Activated naive CD8-positive, alpha-beta T cell (primary cell): Measurements from ENCODE around the gene TSPAN7.

ENCODE experiments used
- H3K27ac Mint-ChIP-seq: one replicate; pipeline ENCODE4 v1.8.0; 2021; ENCODE audit warnings: mixed read lengths
- H3K27me3 Mint-ChIP-seq: one replicate; pipeline ENCODE4 v1.8.0; 2021; ENCODE audit warnings: mixed read lengths
- H3K36me3 Mint-ChIP-seq: one replicate; pipeline ENCODE4 v1.8.0; 2021; ENCODE audit warnings: mixed read lengths
- H3K4me1 Mint-ChIP-seq: one replicate; pipeline ENCODE4 v1.8.0; 2021; ENCODE audit warnings: low read depth, mixed read lengths
- H3K4me3 Mint-ChIP-seq: one replicate; pipeline ENCODE4 v1.8.0; 2021; ENCODE audit warnings: mild to moderate bottlenecking, mixed read lengths
- H3K9me3 Mint-ChIP-seq: one replicate; pipeline ENCODE4 v1.8.0; 2021; ENCODE audit warnings: low read depth, mixed read lengths

The TSPAN7 gene

DNA sequence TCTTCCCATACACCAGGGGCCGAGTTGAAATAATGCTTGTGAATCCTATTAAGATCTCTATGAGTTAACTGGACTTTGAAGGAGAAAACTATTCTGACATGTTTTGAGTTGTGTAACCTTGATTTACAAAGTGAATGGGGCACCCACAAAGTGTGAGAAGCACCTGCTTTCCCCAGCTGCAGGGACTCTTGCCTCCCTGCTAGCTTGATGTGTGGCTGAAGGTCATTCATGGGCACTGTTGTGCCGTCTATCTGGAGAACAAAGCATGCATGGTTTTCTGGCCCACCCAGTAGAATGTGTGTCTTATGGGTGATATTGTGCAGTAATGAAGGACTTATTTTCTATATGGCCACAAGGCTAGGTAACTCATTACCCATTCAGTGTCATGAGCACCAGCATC, 53.1 kb downstream of the TSPAN7 start:
- Mint-ChIP-seq H3K27ac (no peak overlapping the region), H3K4me3 (no peak overlapping the region), H3K4me1 (no peaks in the 10 kb centered on the region), H3K9me3 (no peaks in the 10 kb centered on the region), H3K36me3 (no peaks in the 10 kb centered on the region), H3K27me3 (peaks cover 3% of the 10 kb centered on the region)

DNA sequence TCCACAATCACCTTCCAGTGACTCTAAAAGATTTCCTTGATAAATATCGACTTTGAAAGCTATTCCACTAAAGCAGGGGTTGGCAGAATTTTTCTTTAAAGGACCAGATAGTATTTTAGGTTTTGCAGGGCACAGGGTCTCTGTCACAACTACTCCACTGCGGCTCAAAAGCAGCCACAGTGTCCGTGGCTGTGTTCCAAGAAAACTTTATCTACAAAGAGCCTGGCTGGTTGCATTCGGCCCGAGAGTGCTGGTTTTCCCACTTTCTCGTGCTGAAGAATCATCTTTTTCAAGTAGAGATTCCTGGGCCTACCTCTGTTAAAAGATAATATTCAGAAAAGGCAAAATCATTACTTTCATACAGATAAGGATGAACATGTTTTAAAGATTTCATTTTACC, 55.6 kb downstream of the TSPAN7 start:
- no peaks in the 10 kb centered on the region for H3K36me3 Mint-ChIP-seq
- peaks cover 3% of the 10 kb centered on the region for H3K27me3 Mint-ChIP-seq
- no peaks in the 10 kb centered on the region for H3K4me1 Mint-ChIP-seq
- no peak overlapping the region for H3K4me3 Mint-ChIP-seq
- H3K9me3 Mint-ChIP-seq: no peaks in the 10 kb centered on the region
- H3K27ac Mint-ChIP-seq: no peak overlapping the region

DNA sequence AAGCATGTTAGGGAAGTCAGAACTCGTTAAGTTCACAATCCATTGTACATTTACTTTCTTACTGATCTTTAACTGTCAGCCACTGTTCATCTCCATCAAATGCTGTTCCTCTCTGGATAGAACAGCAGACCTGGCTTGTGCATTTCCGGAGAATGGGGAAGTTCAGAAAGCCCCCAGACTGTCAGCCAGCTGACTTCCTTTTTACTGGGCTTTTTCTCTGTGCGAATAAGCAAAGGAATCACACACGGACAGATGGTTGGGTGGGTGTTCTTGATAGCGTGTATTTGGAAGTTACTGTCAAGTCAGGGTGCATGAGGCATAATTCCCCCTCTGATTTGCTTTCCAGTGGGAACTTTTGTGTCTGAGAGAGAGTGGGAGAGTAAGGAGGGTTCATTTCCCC, 56.8 kb downstream of the TSPAN7 start:
- no peak overlapping the region for H3K27ac Mint-ChIP-seq
- H3K36me3 Mint-ChIP-seq: no peaks in the 10 kb centered on the region
- H3K4me1 Mint-ChIP-seq: no peaks in the 10 kb centered on the region
- H3K27me3 Mint-ChIP-seq: peaks cover 3% of the 10 kb centered on the region
- no peak overlapping the region for H3K4me3 Mint-ChIP-seq
- no peaks in the 10 kb centered on the region for H3K9me3 Mint-ChIP-seq

DNA sequence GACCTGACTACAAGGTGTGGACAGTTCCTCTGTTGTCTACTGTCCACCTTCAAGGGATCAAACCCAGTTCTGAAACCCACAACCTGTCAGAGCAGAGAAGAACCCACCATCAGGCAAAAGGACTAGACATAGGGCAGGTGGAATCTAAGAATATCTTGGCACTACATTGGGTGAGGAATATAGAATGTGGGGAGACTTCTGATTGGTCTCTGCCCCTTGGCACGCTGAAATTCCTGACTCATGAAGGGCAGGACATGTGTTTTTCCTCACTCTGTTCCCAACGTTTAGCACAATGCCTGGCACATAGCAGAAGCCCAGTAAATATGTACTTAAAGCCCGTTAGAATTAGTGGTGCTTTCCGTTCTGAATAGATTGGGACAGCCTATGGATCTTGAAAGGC, 59.3 kb downstream of the TSPAN7 start:
- H3K27me3 Mint-ChIP-seq: no peaks in the 10 kb centered on the region

DNA sequence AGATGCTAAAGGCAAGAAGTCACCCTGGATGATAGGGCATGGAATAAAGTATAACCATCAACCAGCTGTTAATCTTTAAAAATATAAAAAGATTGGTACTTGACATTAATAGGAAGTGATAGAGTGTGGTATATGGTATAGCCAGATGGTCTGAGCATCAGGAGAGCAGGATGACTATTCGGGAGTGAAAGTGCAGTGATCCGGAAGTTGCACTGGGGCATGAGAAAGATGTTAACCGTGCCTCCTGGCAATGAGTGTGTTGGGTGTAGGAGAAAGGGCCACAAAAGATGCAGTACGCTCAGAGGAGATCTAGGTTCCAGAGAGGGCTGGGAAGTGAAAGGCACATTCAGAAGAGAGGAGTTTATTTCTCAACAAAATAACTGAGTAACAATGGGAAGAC, 65.0 kb downstream of the TSPAN7 start:
- Mint-ChIP-seq H3K27ac (no peak overlapping the region), H3K4me1 (no peaks in the 10 kb centered on the region), H3K27me3 (peaks cover 3% of the 10 kb centered on the region), H3K9me3 (no peaks in the 10 kb centered on the region), H3K36me3 (no peaks in the 10 kb centered on the region), H3K4me3 (no peak overlapping the region)

More for the DNA sequence above, 59.3 kb downstream of the TSPAN7 start:
- Mint-ChIP-seq H3K27ac (no peak overlapping the region), H3K36me3 (no peaks in the 10 kb centered on the region), H3K4me3 (no peak overlapping the region), H3K4me1 (no peaks in the 10 kb centered on the region), H3K9me3 (no peaks in the 10 kb centered on the region)

DNA sequence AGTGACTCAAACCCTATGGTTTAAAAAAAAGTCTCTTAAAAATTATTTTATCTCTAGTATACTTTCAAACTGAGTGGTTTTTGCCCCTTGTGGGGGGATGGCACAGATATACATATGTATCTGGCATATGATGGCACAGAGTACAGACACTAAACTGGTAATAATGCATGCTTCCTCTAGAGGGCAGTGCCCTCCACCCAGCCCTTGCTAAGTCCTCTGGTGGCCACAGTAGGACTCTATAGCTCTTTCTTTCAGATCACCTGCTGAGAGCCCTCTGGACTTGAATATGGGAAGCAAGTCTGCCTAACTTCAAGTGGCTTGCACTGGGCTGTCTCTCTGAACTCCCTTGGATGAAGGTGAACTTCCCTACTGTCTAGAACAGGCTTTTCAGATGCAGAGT, 66.3 kb downstream of the TSPAN7 start:
- no peaks in the 10 kb centered on the region for H3K9me3 Mint-ChIP-seq
- peaks cover 3% of the 10 kb centered on the region for H3K27me3 Mint-ChIP-seq
- peaks cover 10% of the 10 kb centered on the region for H3K4me1 Mint-ChIP-seq
- no peaks in the 10 kb centered on the region for H3K36me3 Mint-ChIP-seq
- no peak overlapping the region for H3K27ac Mint-ChIP-seq
- H3K4me3 Mint-ChIP-seq: no peak overlapping the region

DNA sequence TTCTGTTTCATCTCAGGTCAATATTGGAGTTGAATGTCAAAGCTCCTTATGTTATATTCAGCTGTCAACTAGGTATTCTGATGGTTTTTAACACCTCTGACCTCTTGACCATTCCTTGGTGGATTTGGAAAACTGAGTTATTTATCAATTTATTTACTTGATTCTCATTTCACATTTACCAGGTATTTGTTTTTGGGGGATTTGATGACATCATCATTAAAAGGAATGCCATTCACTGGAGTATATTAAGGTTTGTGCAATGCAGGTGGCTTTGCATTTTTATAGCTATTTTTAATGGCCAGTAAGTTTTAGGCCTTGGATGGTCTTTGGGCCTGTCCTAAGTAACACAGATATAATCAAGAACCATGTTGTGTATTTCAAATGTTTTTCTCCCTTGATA, 67.2 kb downstream of the TSPAN7 start:
- H3K4me3 Mint-ChIP-seq: no peak overlapping the region
- H3K4me1 Mint-ChIP-seq: peaks cover 12% of the 10 kb centered on the region
- H3K27ac Mint-ChIP-seq: no peak overlapping the region
- no peaks in the 10 kb centered on the region for H3K9me3 Mint-ChIP-seq
- H3K36me3 Mint-ChIP-seq: no peaks in the 10 kb centered on the region
- peaks cover 3% of the 10 kb centered on the region for H3K27me3 Mint-ChIP-seq

DNA sequence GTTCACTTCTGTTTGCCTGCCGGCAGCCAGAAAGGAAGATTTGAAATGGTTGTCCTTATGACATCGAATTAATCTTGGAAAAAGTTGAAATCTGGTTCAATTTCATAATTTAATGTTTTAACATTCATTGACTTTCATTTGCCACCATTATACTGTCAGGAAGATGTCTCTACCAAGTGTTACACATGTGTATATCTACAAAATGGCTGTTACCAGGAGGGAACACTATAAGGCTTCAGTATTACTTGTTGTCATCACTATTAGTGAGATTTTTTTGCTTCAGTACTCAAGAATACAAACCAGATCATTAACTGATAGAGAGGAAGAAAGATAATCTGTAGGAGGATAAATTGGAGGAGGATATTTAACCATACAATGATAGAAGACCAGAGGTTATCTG, 71.2 kb downstream of the TSPAN7 start:
- Mint-ChIP-seq H3K36me3 (no peaks in the 10 kb centered on the region), H3K27me3 (no peaks in the 10 kb centered on the region), H3K27ac (no peak overlapping the region), H3K4me3 (no peak overlapping the region), H3K9me3 (no peaks in the 10 kb centered on the region), H3K4me1 (peaks cover 14% of the 10 kb centered on the region)

DNA sequence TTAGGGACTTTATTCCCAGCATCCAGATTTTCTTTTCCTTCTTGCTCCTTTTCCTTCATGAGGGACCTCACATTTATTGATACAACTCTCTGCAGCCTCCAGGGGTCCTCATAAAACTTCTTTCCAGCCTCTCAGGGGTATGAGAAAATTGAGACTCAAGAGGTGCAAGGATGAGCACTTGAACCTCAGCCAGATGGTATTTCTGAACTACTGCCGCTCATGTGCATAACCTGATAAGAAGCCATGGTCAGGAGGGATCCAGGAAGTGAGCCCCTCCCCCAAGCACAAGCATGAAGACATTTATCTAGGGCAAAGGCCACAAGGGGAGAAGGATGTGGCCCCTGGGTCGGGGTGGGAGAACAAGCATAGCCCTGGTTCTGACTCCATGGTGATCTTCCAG, 73.3 kb downstream of the TSPAN7 start:
- no peaks in the 10 kb centered on the region for H3K27me3 Mint-ChIP-seq
- H3K27ac Mint-ChIP-seq: no peak overlapping the region
- H3K36me3 Mint-ChIP-seq: no peaks in the 10 kb centered on the region

DNA sequence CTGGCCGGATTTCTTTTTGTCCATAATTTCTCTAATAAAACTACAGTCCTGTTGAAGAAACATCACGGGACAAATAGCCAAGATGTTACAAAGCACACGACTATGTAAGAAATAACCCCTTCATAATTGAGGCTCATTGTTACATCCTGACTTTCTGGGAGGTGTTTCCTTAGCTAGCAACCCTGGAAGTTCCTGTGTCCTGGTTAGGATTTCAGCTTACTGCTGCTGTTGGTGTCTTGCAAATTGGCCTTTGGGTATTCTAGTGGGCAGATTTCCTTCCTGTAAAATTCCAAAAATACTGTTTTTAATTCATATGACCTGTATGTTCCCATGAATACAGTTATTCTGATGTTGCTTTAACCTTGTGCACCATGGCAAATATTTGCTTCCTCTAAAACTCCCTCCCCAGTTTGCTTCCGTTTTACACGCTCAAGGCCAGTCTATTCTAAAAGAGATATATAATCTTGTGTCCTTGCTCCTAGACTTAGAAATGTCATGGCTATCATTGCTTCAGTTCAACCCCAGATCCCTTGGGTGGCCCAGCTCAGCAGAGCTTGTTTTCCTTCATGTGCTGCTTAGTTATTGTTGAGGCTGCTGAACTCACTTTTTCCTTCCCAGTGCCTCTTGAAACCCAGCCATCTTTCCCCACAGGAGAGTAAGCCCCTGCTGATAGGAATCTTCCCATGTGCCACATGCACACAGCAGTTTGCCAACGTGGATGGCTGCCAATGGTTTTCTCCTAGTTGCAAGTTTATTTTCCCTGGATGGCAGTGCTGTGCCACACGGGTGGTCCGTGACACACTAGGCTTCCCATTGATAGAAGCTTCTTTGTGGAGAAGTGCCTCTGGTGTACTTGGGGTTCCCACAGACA, 75.8 kb downstream of the TSPAN7 start:
- Mint-ChIP-seq H3K4me1 (peaks cover 9% of the 10 kb centered on the region), H3K27ac (no peak overlapping the region), H3K9me3 (no peaks in the 10 kb centered on the region), H3K4me3 (no peak overlapping the region), H3K36me3 (no peaks in the 10 kb centered on the region), H3K27me3 (no peaks in the 10 kb centered on the region)

More for the DNA sequence above, 73.3 kb downstream of the TSPAN7 start:
- Mint-ChIP-seq H3K4me3 (no peak overlapping the region), H3K4me1 (peaks cover 14% of the 10 kb centered on the region), H3K9me3 (no peaks in the 10 kb centered on the region)

DNA sequence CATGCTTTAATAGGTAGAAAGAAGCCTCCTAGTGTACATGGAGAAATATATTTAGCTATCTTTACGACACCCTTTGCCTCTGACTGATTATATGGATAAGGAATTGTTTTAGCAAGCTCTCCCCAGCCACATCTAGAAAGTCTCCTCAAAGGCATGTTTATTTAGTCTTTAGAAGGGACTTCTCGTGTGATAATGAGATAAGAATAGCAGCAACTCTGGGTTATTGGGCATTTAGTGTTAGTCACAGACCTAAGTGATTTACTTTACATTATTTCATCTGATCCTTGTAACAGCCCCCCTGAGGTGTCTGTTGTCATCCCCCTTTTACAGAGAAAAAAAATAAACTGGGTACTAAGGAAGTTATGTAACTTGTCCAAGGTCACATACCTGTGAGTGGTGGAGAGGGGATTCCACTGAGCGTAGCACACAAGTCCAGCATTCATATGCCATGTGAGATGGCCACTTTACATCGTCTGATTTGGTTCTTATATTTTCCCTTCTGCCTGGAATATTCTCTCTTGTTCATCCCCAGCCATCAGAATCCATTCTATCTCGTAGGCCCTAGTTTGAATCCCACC, 77.7 kb downstream of the TSPAN7 start:
- Mint-ChIP-seq H3K27me3 (peaks cover 2% of the 10 kb centered on the region), H3K4me1 (peaks cover 2% of the 10 kb centered on the region), H3K27ac (no peak overlapping the region), H3K4me3 (no peak overlapping the region), H3K36me3 (no peaks in the 10 kb centered on the region), H3K9me3 (no peaks in the 10 kb centered on the region)

DNA sequence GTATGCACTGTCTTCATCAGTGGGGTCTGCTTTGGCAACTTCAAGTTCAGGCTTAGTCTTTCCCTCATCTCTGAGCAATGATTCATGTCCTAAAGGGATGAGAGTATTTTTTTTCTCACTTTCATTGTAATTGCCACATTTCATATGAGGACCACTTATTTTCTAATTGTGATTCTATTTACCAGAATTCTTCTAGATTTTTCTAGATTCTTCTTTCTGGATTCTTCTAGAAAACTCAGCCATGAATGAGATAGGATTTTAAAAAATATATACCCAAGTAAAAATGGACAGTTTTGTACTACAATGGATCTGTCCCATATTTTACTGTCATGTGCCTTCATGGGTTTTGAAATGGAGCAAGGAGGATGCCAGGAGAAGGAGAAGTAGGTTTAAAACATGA, 78.4 kb downstream of the TSPAN7 start:
- Mint-ChIP-seq H3K4me3 (no peak overlapping the region), H3K9me3 (no peaks in the 10 kb centered on the region), H3K27ac (no peak overlapping the region), H3K36me3 (no peaks in the 10 kb centered on the region), H3K4me1 (peaks cover 2% of the 10 kb centered on the region), H3K27me3 (peaks cover 2% of the 10 kb centered on the region)

DNA sequence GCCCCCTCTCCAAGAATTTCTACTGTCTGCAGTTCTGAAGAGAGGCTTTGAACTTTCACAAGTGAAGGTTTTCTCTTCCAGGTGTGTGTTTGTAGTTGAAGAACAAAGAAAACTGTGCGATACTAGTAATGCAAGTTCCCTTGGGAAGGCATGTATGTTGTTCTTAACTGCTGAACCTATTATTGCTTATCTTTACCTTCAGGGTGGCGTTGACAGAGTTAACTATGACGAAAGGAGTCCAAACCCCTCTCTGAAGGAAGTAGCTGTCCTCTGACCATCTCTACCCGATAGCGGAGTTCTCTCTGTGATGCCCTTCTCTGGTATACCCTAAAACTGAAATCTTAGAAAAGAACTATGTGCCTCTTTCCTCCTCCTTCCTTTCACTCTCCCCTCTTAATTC, 79.9 kb downstream of the TSPAN7 start:
- Mint-ChIP-seq H3K4me1 (peaks cover under 1% of the 10 kb centered on the region), H3K4me3 (no peak overlapping the region), H3K27me3 (peaks cover 2% of the 10 kb centered on the region), H3K36me3 (no peaks in the 10 kb centered on the region), H3K27ac (no peak overlapping the region), H3K9me3 (no peaks in the 10 kb centered on the region)

DNA sequence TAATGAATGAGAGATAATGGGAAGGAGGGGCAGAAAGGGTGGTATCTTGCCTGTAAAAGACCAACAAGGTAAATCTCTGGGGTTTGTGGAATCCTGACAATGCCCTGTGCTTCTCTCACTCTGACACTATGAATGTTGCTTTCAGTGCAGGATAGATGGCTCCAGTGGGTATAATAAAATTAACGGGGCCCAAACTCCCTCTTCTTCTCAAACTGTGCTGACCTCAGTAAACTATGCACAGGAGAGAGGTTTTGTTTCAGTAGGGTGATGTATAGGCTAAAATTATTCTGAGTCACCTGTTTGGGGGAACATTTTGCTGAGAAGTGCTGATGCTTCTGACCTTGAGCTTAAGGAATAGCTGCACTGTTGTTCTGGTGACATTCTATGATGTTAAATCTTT, 82.6 kb downstream of the TSPAN7 start:
- no peaks in the 10 kb centered on the region for H3K9me3 Mint-ChIP-seq

DNA sequence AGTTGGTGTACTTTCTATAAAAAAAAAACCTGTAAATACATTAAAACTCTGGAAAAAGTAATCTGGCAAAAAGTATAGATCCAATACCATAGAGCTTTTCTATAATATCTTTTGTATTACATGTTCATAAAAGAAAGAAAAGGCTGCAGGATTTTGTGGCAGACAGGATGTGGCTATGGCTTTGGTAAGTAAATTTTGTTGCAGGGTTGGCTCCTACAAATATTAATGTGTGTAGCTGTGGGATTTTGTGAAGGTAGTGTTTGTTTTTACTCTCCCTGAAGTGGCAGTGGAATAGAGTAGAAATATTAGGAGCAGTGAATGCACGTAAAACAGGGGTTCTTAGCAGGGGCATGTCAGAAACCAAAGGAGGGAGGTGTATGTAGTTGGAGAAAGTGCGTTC, 84.8 kb downstream of the TSPAN7 start:
- Mint-ChIP-seq H3K36me3 (no peaks in the 10 kb centered on the region), H3K27ac (no peak overlapping the region), H3K27me3 (peaks cover 2% of the 10 kb centered on the region), H3K9me3 (no peaks in the 10 kb centered on the region), H3K4me3 (no peak overlapping the region), H3K4me1 (peaks cover 2% of the 10 kb centered on the region)

More for the DNA sequence above, 82.6 kb downstream of the TSPAN7 start:
- H3K36me3 Mint-ChIP-seq: no peaks in the 10 kb centered on the region
- peaks cover 2% of the 10 kb centered on the region for H3K27me3 Mint-ChIP-seq
- no peak overlapping the region for H3K27ac Mint-ChIP-seq
- H3K4me1 Mint-ChIP-seq: peaks cover 2% of the 10 kb centered on the region
- H3K4me3 Mint-ChIP-seq: no peak overlapping the region

DNA sequence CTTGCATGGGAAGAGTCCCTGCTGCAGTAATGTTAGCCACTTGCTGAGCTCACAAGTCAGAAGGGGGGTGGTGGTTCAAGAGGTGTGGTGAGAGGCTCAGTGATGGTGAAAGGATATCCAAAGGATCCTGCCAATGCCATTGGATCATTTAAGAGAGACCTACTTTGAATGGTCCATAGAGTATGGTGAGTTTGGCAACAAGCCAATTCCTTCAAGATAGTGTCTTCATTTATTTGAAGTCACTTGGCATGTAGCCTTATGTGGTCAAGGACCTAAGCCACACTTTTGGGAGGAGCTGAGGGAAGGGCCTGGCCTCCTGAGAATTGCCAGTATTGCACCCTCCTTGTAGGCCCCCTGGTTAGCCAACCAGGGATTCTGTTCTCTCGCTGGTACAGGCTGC, 87.9 kb downstream of the TSPAN7 start:
- Mint-ChIP-seq H3K4me3 (no peak overlapping the region), H3K4me1 (peaks cover 2% of the 10 kb centered on the region), H3K27me3 (no peaks in the 10 kb centered on the region), H3K9me3 (no peaks in the 10 kb centered on the region), H3K36me3 (no peaks in the 10 kb centered on the region), H3K27ac (no peak overlapping the region)
